ENCODE data around the gene FGGY.

FGGY gene

GRCh38 chr1:59419361-59420140, 122.7 kb downstream of the FGGY start:
- no peak for DNase-seq

- DNase-seq: no peak
Observed at GRCh38 chr1:59421232-59421920, 124.5 kb downstream of the FGGY start.

GRCh38 chr1:59422921-59423575, 126.2 kb downstream of the FGGY start:
- DNase-seq: no peak

GRCh38 chr1:59427155-59427554, 130.3 kb downstream of the FGGY start:
- no peak for DNase-seq

GRCh38 chr1:59427784-59428183, 130.9 kb downstream of the FGGY start:
- no peak for DNase-seq

GRCh38 chr1:59428828-59429227, 131.9 kb downstream of the FGGY start:
- no peak for DNase-seq

- no peak for DNase-seq
Observed at GRCh38 chr1:59429656-59430055, 132.8 kb downstream of the FGGY start.

- DNase-seq: no peak
Observed at GRCh38 chr1:59431566-59432294, 134.8 kb downstream of the FGGY start.

- no peak for DNase-seq
Observed at GRCh38 chr1:59432531-59433439, 135.9 kb downstream of the FGGY start.

GRCh38 chr1:59433440-59433813, 136.5 kb downstream of the FGGY start:
- no peak for DNase-seq

GRCh38 chr1:59434336-59434735, 137.4 kb downstream of the FGGY start:
- DNase-seq: no peak

- DNase-seq: no peak
Observed at GRCh38 chr1:59436637-59437036, 139.7 kb downstream of the FGGY start.

- no peak for DNase-seq
Observed at GRCh38 chr1:59438058-59438560, 141.2 kb downstream of the FGGY start.

GRCh38 chr1:59442492-59442891, 145.6 kb downstream of the FGGY start:
- DNase-seq: no peak

GRCh38 chr1:59443310-59443709, 146.4 kb downstream of the FGGY start:
- DNase-seq: no peak

GRCh38 chr1:59444520-59444919, 147.6 kb downstream of the FGGY start:
- no peak for DNase-seq

- no peak for DNase-seq
Observed at GRCh38 chr1:59445040-59445439, 148.1 kb downstream of the FGGY start.

- no peak for DNase-seq
Observed at GRCh38 chr1:59446257-59446901, 149.5 kb downstream of the FGGY start.

- no peak for DNase-seq
Observed at GRCh38 chr1:59452026-59452425, 155.1 kb downstream of the FGGY start.

GRCh38 chr1:59452559-59452958, 155.7 kb downstream of the FGGY start:
- no peak for DNase-seq

GRCh38 chr1:59453297-59453968, 156.5 kb downstream of the FGGY start:
- no peak for DNase-seq
